Astrocyte of the spinal cord (primary cell): ENCODE measurements around the gene CNTN5.
A peak's percentile ranks its signal among the peaks of the same experiment; 100 is the strongest.

Source experiments
- DNase-seq: peaks from one replicate; pipeline ENCODE4 v3.0.0; 2011; ENCODE audit warnings: low read depth, low spot score
- H3K4me3 ChIP-seq: 2 replicates; pipeline ENCODE4 v1.5.1; 2011; ENCODE audit warnings: low read depth, mild to moderate bottlenecking, low read length, moderate library complexity
- in situ Hi-C: cut with HindIII; loops from 2 replicates; pipeline ENCODE4 v1.10.0; 2017; ENCODE audit warnings: low sequenced_read_pairs
- TF ChIP-seq, protein P1 (sequence below): IDR thresholded peaks from 2 replicates; pipeline ENCODE4 v1.5.1; 2012; ENCODE audit warnings: low read depth, mild to moderate bottlenecking, low read length, inconsistent platforms

Gene CNTN5

DNA sequence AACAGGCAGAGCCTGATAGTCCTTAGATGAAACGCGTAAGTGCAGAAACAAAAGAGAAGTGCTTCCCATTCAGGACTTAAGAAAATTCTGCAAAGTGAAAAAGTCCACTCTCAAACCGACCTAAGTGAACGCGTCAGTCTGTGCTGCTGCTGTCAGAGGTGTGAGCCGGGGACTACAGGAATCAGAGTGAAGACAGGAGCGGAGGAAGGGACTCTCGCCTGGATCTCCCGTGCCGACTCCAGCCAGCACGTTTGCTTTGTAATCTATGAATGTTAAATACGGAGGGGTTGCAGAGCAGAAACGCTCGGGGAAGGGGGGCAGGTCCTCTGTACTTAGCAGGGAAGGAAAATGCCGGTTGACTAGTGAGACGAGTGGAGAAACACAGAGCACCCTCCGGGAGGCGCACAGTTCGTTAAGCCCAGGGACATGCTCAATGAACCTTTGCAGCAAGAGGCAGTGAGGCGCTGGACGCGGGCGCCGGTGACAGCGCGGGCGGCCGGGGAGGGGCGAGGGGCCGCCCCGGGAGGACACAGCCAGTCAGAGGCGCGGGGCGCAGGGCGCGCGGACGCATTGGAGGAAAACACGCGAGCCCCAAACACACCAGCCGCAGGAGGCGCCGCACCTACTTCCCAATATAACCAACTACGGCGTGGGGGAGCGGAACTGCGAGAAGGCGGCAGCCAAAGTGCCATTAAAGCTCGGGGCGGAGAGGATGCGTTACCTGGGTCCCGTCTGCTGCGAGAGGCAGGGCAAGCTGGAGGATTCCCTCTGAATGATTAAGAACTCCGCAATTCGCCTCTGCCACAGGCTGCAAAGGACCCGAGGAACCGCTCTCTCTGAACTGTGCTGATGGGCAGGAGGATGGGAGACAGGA is at the start of gene CNTN5:
Gene CNTN5 (plus strand): TSS at position 598 of the 874 bp plus-strand sequence.
- H3K4me3 ChIP-seq, result peak within 1 kb of the TSS; percentile 40
- in situ Hi-C loops, result no loop called here
- TF ChIP-seq, protein P1, sequence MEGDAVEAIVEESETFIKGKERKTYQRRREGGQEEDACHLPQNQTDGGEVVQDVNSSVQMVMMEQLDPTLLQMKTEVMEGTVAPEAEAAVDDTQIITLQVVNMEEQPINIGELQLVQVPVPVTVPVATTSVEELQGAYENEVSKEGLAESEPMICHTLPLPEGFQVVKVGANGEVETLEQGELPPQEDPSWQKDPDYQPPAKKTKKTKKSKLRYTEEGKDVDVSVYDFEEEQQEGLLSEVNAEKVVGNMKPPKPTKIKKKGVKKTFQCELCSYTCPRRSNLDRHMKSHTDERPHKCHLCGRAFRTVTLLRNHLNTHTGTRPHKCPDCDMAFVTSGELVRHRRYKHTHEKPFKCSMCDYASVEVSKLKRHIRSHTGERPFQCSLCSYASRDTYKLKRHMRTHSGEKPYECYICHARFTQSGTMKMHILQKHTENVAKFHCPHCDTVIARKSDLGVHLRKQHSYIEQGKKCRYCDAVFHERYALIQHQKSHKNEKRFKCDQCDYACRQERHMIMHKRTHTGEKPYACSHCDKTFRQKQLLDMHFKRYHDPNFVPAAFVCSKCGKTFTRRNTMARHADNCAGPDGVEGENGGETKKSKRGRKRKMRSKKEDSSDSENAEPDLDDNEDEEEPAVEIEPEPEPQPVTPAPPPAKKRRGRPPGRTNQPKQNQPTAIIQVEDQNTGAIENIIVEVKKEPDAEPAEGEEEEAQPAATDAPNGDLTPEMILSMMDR, result no peak
- DNase-seq, result peak; percentile 47

DNA sequence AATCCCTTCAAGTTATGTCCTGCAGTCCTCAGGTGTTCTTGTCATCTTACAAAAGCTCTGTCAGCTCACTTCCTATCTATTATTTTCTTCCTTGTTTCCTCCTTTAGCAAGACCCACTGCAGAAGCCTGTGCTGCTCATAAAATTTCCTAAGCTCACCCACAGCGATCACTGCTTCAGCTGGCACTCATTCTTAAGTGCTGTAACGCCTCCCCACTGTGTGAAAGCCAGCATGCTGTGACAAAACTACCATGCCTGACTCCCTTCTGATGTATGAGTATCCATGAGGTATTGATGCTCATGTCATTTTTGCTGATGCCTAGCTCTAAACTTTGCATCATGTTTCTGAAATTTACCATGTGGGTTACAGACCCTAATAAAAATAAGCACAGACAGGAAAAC is 41.5 kb upstream of the CNTN5 start:
- in situ Hi-C loops, result no loop called here
- TF ChIP-seq, protein P1, result no peak
- no peak for DNase-seq
- H3K4me3 ChIP-seq, result no peak overlapping the region

DNA sequence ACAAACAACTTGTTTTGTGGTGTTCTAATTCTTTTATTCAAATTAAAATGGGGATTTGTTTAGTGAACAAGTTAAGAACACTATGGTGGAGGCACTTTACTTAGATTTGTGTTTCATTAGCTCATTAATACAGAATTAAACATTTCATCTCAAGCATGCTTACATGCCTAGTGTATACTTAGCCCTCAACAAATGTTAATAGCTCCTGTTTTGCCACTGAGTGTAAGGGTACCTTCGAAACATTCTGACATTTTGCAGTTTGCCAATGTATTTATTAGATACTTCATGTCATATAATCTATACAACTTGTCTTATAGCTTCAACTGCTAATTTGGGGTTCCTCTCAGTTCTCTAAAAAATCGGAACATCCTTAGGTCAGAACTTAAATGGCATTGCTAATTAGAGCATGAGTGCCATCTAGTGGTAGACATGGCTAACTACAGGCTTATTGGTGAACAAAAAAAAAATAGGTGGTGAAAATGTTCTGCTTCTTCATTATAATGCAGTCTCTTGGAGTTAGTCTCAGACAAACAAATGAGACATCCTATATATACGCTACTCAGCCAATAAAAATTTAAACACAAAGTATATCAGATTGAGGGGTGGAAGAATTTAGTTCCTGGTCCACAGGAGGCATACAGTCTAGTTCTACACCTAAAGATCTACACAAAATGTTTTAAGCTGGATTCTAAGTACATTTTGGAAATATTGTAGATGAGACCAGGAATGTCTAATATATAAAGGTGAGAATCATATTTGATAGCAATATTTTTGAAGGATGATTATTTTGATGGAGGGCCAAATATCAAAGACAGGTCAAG is 4.9 kb upstream of the CNTN5 start:
- no peak overlapping the region for H3K4me3 ChIP-seq
- DNase-seq, result peak; percentile 62
- TF ChIP-seq, protein P1, result peak; percentile 82
- in situ Hi-C loops, result no loop called here

DNA sequence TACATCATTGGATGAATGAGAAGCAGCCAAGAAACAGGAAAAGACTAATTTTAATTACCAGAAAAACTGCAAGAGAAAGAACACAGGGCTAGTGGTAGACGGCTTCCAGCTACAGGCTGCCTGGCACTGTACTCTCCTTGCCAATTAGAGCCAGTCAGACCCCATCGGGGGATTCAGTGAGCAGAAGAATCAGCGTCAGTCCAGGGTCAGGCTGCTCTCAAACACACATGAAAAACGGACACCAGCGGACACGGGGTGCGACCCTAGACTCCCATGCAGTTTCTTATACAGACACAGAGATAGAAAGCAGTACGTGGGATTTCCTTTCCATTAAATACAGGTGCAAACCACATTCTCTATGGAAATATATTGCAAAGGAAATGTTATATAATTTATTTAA is 1.1 kb upstream of the CNTN5 start:
- TF ChIP-seq, protein P1, result no peak
- no peak for DNase-seq
- no peak overlapping the region for H3K4me3 ChIP-seq
- in situ Hi-C loops, result no loop called here

DNA sequence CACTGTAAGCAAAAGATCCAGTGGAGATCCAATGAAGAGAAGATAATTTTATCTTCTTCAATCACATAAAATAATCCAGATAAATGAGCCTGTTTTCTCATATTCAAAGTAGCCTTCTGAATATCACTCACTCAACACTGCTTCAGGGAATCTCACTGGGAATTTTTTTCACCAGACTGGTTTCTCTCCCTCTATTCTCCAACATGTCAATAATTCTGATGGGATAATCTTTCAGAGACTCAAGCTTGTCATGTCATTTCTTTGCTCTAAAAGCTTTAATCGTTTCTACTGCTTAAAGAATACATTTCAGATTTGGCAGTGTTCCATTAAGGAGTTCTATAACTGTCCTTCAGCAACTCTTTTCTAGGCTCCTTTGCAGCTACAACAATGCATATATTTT is 16.3 kb downstream of the CNTN5 start:
- in situ Hi-C loops, result no loop called here
- no peak for DNase-seq
- H3K4me3 ChIP-seq, result no peak overlapping the region
- TF ChIP-seq, protein P1, result no peak

DNA sequence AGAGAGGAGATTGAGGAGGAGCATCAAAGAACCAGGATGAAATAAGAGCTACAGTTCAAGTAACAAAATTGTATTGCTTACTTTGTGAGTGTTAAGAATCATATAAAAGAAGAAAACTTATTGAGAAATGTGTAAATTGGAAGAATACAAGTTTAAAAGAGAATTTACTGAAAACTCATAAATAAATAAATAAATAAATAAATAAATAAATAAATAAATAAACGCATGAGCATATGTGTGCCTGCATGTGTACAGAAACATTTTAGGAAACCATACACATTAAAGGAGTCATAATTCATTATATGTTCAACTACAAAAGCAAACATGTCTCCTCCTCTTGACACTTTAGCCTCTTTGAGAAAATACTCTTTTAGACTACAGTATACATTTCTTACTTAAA is 42.6 kb downstream of the CNTN5 start:
- no peak overlapping the region for H3K4me3 ChIP-seq
- TF ChIP-seq, protein P1, result no peak
- DNase-seq, result no peak
- in situ Hi-C loops, result no loop called here
